Brain microvascular endothelial cell (primary cell): ENCODE data around the gene TSPAN14.

Experiments
- DNase-seq: peaks from one replicate; pipeline ENCODE4 v3.0.0-alpha.2; 2020
- H3K27ac ChIP-seq: fragments of 250-450 bp; sonication (Bioruptor Pico); 2 replicates; pipeline ENCODE4 v1.5.1; 2020; ENCODE audit warnings: mild to moderate bottlenecking, moderate library complexity
- H3K27me3 ChIP-seq: fragments of 250-450 bp; sonication (Bioruptor Pico); replicated peaks from 2 replicates; pipeline ENCODE4 v1.5.1; 2020; ENCODE audit warnings: mild to moderate bottlenecking
- H3K36me3 ChIP-seq: fragments of 250-450 bp; sonication (Bioruptor Pico); replicated peaks from 2 replicates; pipeline ENCODE4 v1.5.1; 2020; ENCODE audit warnings: mild to moderate bottlenecking
- H3K4me3 ChIP-seq: 2 replicates; pipeline ENCODE4 v1.5.1; 2011; ENCODE audit warnings: low read depth, mild to moderate bottlenecking, control low read depth, low read length, moderate library complexity
- in situ Hi-C: cut with HindIII; loops from 2 replicates; pipeline ENCODE4 v1.10.0; 2017; ENCODE audit warnings: low sequenced_read_pairs, low pct_ligation_motif_present
- TF ChIP-seq, protein P1 (sequence below): IDR thresholded peaks from 2 replicates; pipeline ENCODE4 v1.5.1; 2011; ENCODE audit warnings: low read depth, mild to moderate bottlenecking, moderate library complexity, low read length, control low read depth, inconsistent platforms; ENCODE audit errors: missing control alignments

Gene TSPAN14

DNA sequence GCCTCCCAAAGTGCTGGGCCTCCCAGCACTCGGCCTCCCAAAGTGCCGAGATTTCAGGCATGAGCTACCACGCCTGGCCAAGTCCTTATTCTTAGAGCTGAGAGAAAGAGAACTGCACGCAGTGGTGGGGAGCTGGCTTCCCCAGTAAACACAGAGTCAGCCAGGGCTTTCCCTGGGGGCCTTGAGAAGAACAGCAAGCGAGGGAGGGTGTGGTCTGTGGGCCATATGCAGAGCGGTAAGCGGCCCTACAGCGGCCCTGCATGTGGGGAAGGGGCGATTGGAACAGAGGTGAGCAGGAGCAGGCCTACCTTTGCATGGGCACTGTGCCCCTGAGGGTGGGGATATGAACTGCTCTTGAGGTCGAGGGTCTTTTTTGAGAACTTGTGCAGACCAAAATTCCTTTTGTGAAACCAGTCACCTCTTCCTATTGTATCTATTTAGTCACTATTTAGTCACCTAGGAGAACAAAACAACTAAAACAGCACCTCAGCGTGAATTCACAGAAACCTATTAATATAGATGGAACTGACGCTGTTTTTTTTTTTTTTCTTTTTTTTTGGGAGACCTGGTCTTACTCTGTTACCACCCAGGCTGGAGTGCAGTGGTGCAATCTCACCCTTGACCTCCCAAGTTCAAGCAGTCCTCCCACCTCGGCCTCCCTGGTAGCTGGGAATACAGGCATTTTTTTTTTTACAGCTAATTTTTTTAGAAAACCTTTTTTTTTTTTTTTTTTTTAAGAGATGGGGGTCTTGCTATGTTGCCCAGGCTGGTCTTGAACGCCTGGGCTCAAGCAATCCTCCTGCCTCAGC lies 46.7 kb downstream of the TSPAN14 start:
- in situ Hi-C loops = loop anchor here (10.0 kb wide), 1 partner anchor 46 kb away; the partner anchor contains the start of gene TSPAN14
- no peaks in the 10 kb centered on the region for H3K27me3 ChIP-seq
- peak overlapping the region; percentile 56 for H3K27ac ChIP-seq
- H3K36me3 ChIP-seq = peaks cover 11% of the 10 kb centered on the region
- TF ChIP-seq, protein P1, sequence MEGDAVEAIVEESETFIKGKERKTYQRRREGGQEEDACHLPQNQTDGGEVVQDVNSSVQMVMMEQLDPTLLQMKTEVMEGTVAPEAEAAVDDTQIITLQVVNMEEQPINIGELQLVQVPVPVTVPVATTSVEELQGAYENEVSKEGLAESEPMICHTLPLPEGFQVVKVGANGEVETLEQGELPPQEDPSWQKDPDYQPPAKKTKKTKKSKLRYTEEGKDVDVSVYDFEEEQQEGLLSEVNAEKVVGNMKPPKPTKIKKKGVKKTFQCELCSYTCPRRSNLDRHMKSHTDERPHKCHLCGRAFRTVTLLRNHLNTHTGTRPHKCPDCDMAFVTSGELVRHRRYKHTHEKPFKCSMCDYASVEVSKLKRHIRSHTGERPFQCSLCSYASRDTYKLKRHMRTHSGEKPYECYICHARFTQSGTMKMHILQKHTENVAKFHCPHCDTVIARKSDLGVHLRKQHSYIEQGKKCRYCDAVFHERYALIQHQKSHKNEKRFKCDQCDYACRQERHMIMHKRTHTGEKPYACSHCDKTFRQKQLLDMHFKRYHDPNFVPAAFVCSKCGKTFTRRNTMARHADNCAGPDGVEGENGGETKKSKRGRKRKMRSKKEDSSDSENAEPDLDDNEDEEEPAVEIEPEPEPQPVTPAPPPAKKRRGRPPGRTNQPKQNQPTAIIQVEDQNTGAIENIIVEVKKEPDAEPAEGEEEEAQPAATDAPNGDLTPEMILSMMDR = no peak
- H3K4me3 ChIP-seq = no peak overlapping the region
- DNase-seq = peak; percentile 40

DNA sequence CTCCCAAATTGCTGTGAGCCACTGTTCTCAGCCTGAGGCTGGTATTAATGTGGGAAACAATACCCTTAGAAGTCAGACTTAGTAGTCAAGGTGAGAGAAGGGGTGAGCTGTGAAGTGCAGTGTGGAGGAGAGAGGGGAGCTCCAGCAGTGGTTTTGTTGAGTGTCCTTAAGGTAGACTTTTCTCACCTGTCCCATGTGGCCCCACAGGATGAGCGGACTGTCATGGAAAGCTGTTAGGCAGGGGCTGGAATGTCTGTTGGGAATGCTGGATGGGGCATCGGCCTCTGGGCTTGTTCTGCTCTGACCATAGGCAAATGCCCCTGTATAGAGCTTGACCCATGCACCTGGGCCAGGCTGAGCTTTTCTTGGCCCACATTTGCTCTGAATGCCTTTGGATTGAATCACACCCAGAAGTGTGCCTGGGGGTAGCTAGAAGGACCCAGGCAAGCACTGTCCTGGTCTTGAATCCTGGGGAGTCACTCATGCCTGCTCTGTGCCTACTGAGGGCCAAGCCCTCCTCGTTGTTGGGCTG lies 47.3 kb downstream of the TSPAN14 start:
- Histone ChIP-seq H3K36me3 (peaks cover 11% of the 10 kb centered on the region), H3K27ac (peak overlapping the region; percentile 56), H3K4me3 (no peak overlapping the region), H3K27me3 (no peaks in the 10 kb centered on the region)
- no peak for DNase-seq
- TF ChIP-seq, protein P1 = no peak
- in situ Hi-C loops = loop anchor here (10.0 kb wide), 1 partner anchor 47 kb away; the partner anchor contains the start of gene TSPAN14

DNA sequence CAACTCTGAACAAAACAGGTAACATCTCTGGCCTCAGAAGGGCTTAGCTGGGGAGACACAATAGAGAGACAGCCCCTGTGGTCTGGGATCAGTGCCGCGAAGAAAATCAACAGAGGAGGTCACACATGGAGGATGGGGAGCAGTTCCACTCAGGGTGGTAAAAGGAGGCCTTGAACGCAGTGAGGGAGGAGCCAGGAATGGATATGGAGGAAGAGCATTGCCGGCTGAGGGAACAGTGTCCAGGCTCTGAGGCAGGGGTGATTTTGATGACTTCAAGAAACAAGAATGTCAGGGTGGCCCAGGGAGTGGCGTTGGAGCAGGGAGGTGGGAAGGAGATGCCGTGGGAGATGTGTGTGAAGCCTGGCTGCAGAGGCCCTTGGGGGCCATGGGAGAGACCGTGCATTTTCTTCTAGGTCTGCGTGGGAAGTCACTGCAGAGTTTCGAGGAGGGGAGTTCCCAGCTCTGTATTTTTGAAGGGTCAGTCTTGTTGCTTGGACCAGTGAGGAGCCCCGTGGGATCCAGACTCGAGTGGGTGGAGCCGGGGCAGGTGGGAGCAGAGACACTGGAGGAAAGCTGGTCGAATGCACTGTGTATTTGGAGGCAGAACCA lies 47.9 kb downstream of the TSPAN14 start:
- H3K4me3 ChIP-seq = no peak overlapping the region
- DNase-seq = peak; percentile 52
- peaks cover 11% of the 10 kb centered on the region for H3K36me3 ChIP-seq
- TF ChIP-seq, protein P1 = no peak
- H3K27me3 ChIP-seq = no peaks in the 10 kb centered on the region
- H3K27ac ChIP-seq = peak overlapping the region; percentile 56
- in situ Hi-C loops = loop anchor here (10.0 kb wide), 1 partner anchor 47 kb away; the partner anchor contains the start of gene TSPAN14

DNA sequence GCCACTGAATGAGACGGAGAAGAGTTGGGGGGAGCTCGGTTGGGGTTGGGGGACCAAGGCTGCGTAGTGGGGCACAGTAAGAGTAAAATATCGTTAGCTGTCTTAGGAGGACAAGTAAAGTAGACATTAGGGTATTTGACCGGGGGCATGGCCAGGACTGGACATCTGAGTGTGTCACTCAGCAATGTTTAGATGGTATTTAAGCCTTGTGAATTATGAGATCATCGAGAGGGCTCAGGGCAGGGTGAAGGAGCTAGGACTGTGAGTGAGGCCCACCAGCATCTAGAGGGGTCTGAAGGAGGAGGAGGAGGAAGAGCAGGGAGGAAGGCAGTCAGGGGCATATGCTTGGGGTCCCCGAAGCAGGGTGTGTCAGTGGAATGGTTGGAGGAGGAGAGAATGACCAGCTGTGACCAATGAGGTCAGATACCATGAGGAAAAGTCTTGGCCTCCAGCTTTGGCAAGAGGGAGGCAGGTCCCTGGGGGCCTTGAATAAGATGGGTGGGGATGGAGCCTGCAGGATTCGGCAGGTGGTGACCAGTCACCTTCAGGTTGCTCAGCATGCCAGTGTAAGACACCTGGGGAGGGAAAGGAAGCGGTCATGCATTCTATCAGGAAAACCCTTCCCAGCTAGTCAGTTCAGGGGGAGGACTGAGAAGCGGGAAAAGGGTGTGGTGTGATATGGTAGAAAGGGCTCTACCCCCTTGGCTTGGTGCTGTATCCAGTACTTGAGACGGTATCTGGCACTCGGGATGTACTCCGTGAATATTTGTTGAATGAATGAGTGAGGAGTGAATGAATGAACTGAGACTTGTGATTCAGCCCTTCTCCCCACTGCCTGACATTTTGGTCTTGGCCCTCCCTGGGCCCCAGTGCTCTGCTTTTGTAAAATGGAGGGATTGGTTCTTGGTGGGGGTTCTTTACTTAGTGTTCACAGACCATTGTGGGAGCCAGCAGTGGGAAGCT lies 48.8 kb downstream of the TSPAN14 start:
- Histone ChIP-seq H3K36me3 (peaks cover 11% of the 10 kb centered on the region), H3K4me3 (no peak overlapping the region), H3K27me3 (no peaks in the 10 kb centered on the region), H3K27ac (peak overlapping the region; percentile 56)
- DNase-seq = no peak
- in situ Hi-C loops = loop anchor here (10.0 kb wide), 1 partner anchor 48 kb away; the partner anchor contains the start of gene TSPAN14
- TF ChIP-seq, protein P1 = no peak

DNA sequence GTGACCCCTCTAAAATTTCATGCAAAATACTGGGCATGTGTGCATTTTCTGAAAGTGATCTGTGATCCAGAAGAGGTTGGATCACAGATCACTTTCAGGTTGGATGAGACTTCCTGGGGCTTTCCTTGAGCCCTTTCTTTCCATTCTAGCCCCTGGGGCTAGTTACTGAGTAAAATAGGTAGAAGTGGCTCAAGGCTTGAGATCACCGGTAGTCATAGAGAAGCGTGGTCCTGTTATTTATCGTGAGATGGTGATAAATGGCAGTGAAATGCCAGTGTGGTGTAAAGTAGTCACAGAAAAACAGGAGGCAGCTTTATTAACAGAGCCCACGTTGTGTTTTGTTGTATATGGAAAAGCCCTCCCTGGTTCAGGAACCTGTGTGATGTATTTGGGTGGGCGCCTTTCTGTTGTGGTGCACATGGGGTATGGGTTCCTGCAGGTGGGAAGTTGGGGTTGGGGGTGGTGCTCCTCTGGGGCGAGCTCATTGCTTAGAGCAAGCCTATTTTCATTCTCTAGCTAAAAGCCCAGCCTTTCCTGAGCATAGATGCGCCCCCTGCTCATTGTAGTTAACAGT lies 49.6 kb downstream of the TSPAN14 start:
- peak overlapping the region; percentile 91 for H3K27ac ChIP-seq
- H3K27me3 ChIP-seq = no peaks in the 10 kb centered on the region
- H3K4me3 ChIP-seq = no peak overlapping the region
- TF ChIP-seq, protein P1 = no peak
- H3K36me3 ChIP-seq = peaks cover 16% of the 10 kb centered on the region
- DNase-seq = no peak
- in situ Hi-C loops = loop anchor here (10.0 kb wide), 1 partner anchor 49 kb away; the partner anchor contains the start of gene TSPAN14
